HG03045 (cell line): ENCODE measurements around the gene ZNF827.

Experiments used
- ATAC-seq: cut with Tn5 transposase; IDR thresholded peaks from one replicate; pipeline ENCODE4 v1.9.1; 2021; ENCODE audit warnings: mild to moderate bottlenecking, moderate library complexity; ENCODE audit not compliant: unreplicated experiment

The ZNF827 gene

GRCh38 chr4:145938618-145939440, at the start of gene ZNF827:
Gene ZNF827 (minus strand): TSS chr4:145938823. CDS start chr4:145938407, 416 bp downstream.
- ATAC-seq = peak; percentile 28

- no peak for ATAC-seq
These were observed 45.9 kb upstream of the ZNF827 start for GRCh38 chr4:145984563-145984962.

- no peak for ATAC-seq
These were observed 44.2 kb upstream of the ZNF827 start for GRCh38 chr4:145982791-145983190.

GRCh38 chr4:145979160-145979559, 40.5 kb upstream of the ZNF827 start:
- ATAC-seq = no peak

- ATAC-seq = no peak
These were observed 38.1 kb upstream of the ZNF827 start for GRCh38 chr4:145976680-145977079.

GRCh38 chr4:145960012-145960411, 21.4 kb upstream of the ZNF827 start:
- ATAC-seq = no peak

- no peak for ATAC-seq
These were observed 18.7 kb upstream of the ZNF827 start for GRCh38 chr4:145957302-145957701.

- ATAC-seq = no peak
These were observed 17.8 kb upstream of the ZNF827 start for GRCh38 chr4:145956288-145956890.

GRCh38 chr4:145954924-145955339, 16.3 kb upstream of the ZNF827 start:
- no peak for ATAC-seq

- ATAC-seq = no peak
These were observed 13.3 kb upstream of the ZNF827 start for GRCh38 chr4:145951931-145952330.

GRCh38 chr4:145945431-145946155, 7.0 kb upstream of the ZNF827 start:
- no peak for ATAC-seq

- no peak for ATAC-seq
These were observed 6.3 kb upstream of the ZNF827 start for GRCh38 chr4:145944886-145945285.

- no peak for ATAC-seq
These were observed 1.2 kb upstream of the ZNF827 start for GRCh38 chr4:145939856-145940255.

- ATAC-seq = no peak
These were observed 773 bp upstream of the ZNF827 start for GRCh38 chr4:145939441-145939750.

GRCh38 chr4:145937971-145938611, 532 bp downstream of the ZNF827 start:
- ATAC-seq = no peak

- ATAC-seq = peak; percentile 31
These were observed 1.4 kb downstream of the ZNF827 start for GRCh38 chr4:145936997-145937901.

GRCh38 chr4:145936142-145936996, 2.3 kb downstream of the ZNF827 start:
- ATAC-seq = peak; percentile 54

- ATAC-seq = peak; percentile 23
These were observed 3.1 kb downstream of the ZNF827 start for GRCh38 chr4:145935253-145936141.
